GM12878 (cell line): Measurements from ENCODE around the gene AOAH. TPM values are rescaled to one million over a fixed set of nuclear protein-coding genes. Genes with fewer than 3 reads are reported as not detected.

Experiments used
- ATAC-seq: fragments of 200-7000 bp; cut with Tn5 transposase; 3 replicates; pipeline ENCODE4 v1.9.1; 2020; ENCODE audit warnings: mild to moderate bottlenecking, moderate library complexity
- BruUV-seq: library from RNA; stranded (reverse); fragments of 400-500 nt; replicated peaks from 2 replicates; lab custom pipeline; 2021; lab: Mats Ljungman, UMichigan
- CTCF ChIA-PET: fragments of 300-600 bp; sonication (Branson Sonifier 250); formaldehyde crosslinking; extraction: SDS; loops from one replicate; lab custom pipeline; 2021; ENCODE audit warnings: inconsistent platforms; lab: Yijun Ruan, JAX
- POLR2A ChIA-PET: fragments of 350-600 bp; formaldehyde crosslinking; extraction: SDS; loops from one replicate; lab custom pipeline; 2021; ENCODE audit warnings: inconsistent platforms; lab: Charles Lee
- RAD21 ChIA-PET: fragments of 300-600 bp; sonication (Branson Sonifier 250); formaldehyde crosslinking; loops from one replicate; lab custom pipeline; 2023; ENCODE audit warnings: antibody characterized with exemption; ENCODE audit not compliant: unreplicated experiment; lab: Charles Lee
- SMC1A ChIA-PET: fragments of 300-600 bp; sonication (Branson Sonifier 250); formaldehyde crosslinking; loops from one replicate; lab custom pipeline; 2023; ENCODE audit not compliant: unreplicated experiment, uncharacterized antibody; lab: Charles Lee
- DNase-seq: peaks from one replicate; pipeline ENCODE4 v3.0.0-alpha.2; 2011; ENCODE audit warnings: low read depth, low spot score
- FAIRE-seq: peaks from 3 replicates; lab custom pipeline; 2011; peaks lifted over from hg19 to GRCh38; lab: Jason Lieb, UNC
- H2AFZ ChIP-seq: 2 replicates; pipeline ENCODE4 v1.6.0; 2011; ENCODE audit warnings: low read depth, low read length, control low read depth; ENCODE audit not compliant: control insufficient read depth
- H3K27ac ChIP-seq: 2 replicates; pipeline ENCODE4 v1.5.1; 2011; ENCODE audit warnings: control low read depth; ENCODE audit not compliant: control insufficient read depth, insufficient read depth
- H3K27me3 ChIP-seq, 2 experiments: replicated peaks in 1 of 2; 2 replicates each; pipeline versions ENCODE4 v1.6.0 to v1.6.1; 2011; ENCODE audit warnings: low read length in 1 of 2; ENCODE audit not compliant: control insufficient read depth in 2 of 2, insufficient read depth in 2 of 2
- H3K36me3 ChIP-seq, 2 experiments: 2 replicates each; pipeline ENCODE4 v1.5.1; 2011; ENCODE audit warnings: low read length in 1 of 2; ENCODE audit not compliant: control insufficient read depth in 2 of 2, insufficient read depth in 2 of 2
- H3K4me1 ChIP-seq: 2 replicates; pipeline ENCODE4 v1.6.1; 2011; ENCODE audit warnings: mild to moderate bottlenecking, low read length, moderate library complexity, mixed read lengths; ENCODE audit not compliant: control insufficient read depth, insufficient read depth
- H3K4me2 ChIP-seq: 2 replicates; pipeline ENCODE4 v1.6.0; 2011; ENCODE audit warnings: control low read depth; ENCODE audit not compliant: control insufficient read depth, insufficient read depth
- H3K4me3 ChIP-seq: fragments of 200-600 bp; sonication (generic); 2 replicates; pipeline ENCODE4 v1.5.1; 2016
- H3K79me2 ChIP-seq: 2 replicates; pipeline ENCODE4 v1.6.0; 2011; ENCODE audit warnings: low read length; ENCODE audit not compliant: control insufficient read depth, insufficient read depth
- H3K9ac ChIP-seq: 2 replicates; pipeline ENCODE4 v1.8.0; 2011; ENCODE audit warnings: low read length, control low read depth, mixed read lengths; ENCODE audit not compliant: control insufficient read depth, insufficient read depth
- H3K9me3 ChIP-seq: replicated peaks from 3 replicates; pipeline ENCODE4 v1.5.1; 2011; ENCODE audit warnings: mild to moderate bottlenecking, low read length; ENCODE audit not compliant: control insufficient read depth, insufficient read depth
- H4K20me1 ChIP-seq: 2 replicates; pipeline ENCODE4 v1.6.0; 2011; ENCODE audit not compliant: control insufficient read depth, insufficient read depth
- BACH1 ChIP-seq: fragments of 450-650 bp; IDR thresholded peaks from 2 replicates; pipeline ENCODE4 v1.6.1; 2017; ENCODE audit warnings: mild to moderate bottlenecking, borderline replicate concordance
- BCL11A ChIP-seq: IDR thresholded peaks from 2 replicates; pipeline ENCODE4 v1.6.1; 2011; ENCODE audit warnings: low read depth, low read length
- CBFB ChIP-seq: IDR thresholded peaks from 2 replicates; pipeline ENCODE4 v1.6.1; 2016; ENCODE audit warnings: antibody characterized with exemption, low read depth
- CHD2 ChIP-seq: IDR thresholded peaks from 2 replicates; pipeline ENCODE4 v1.6.1; 2011; ENCODE audit warnings: low read depth, low read length, improper control_type of control experiment, borderline replicate concordance
- CUX1 ChIP-seq: IDR thresholded peaks from 2 replicates; pipeline ENCODE4 v1.6.1; 2012; ENCODE audit warnings: improper control_type of control experiment, low read depth, low read length; ENCODE audit not compliant: insufficient replicate concordance
- EED ChIP-seq: sonication (generic); IDR thresholded peaks from 2 replicates; pipeline ENCODE4 v1.6.1; 2016; ENCODE audit warnings: antibody characterized with exemption, low read depth
- GATAD2B ChIP-seq: fragments of 450-650 bp; conservative IDR thresholded peaks from 2 replicates; pipeline ENCODE4 v1.6.1; 2017; ENCODE audit warnings: low read depth, mild to moderate bottlenecking, moderate library complexity
- MTA3 ChIP-seq: IDR thresholded peaks from 2 replicates; pipeline ENCODE4 v1.6.1; 2012; ENCODE audit warnings: low read length, inconsistent platforms, borderline replicate concordance
- PAX8 ChIP-seq: fragments of 450-650 bp; IDR thresholded peaks from 2 replicates; pipeline ENCODE4 v1.6.1; 2017; ENCODE audit warnings: mild to moderate bottlenecking, moderate library complexity
- PML ChIP-seq: IDR thresholded peaks from 2 replicates; pipeline ENCODE4 v1.6.1; 2012; ENCODE audit warnings: low read length, inconsistent platforms
- POLR2AphosphoS5 ChIP-seq: IDR thresholded peaks from 2 replicates; pipeline ENCODE4 v1.6.1; 2011; ENCODE audit warnings: mild to moderate bottlenecking, low read length, inconsistent platforms
- REST ChIP-seq: IDR thresholded peaks from 2 replicates; pipeline ENCODE4 v1.6.1; 2012; ENCODE audit warnings: mild to moderate bottlenecking, low read depth, low read length
- SMC3 ChIP-seq: IDR thresholded peaks from 2 replicates; pipeline ENCODE4 v1.6.1; 2011; ENCODE audit warnings: low read length, improper control_type of control experiment, borderline replicate concordance
- SPI1 ChIP-seq: IDR thresholded peaks from 2 replicates; pipeline ENCODE4 v1.6.1; 2011; ENCODE audit warnings: low read depth, mild to moderate bottlenecking, low read length, moderate library complexity, borderline replicate concordance; ENCODE audit not compliant: insufficient read depth
- SUPT20H ChIP-seq: IDR thresholded peaks from 2 replicates; pipeline ENCODE4 v1.6.1; 2011; ENCODE audit warnings: low read depth, mild to moderate bottlenecking, low read length, moderate library complexity, borderline replicate concordance; ENCODE audit not compliant: control insufficient read depth
- ZNF274 ChIP-seq: IDR thresholded peaks from one replicate; pipeline ENCODE4 v1.8.0; 2011; ENCODE audit not compliant: insufficient read length, insufficient read depth
- WGBS: methylation state at CpG from one replicate; pipeline ENCODE4 v1.1.6; 2016; ENCODE audit warnings: low lambda C conversion rate; ENCODE audit not compliant: insufficient replicate concordance, insufficient coverage; ENCODE audit errors: missing lambda C conversion rate; 5-methylcytosine and 5-hydroxymethylcytosine counted together
- in situ Hi-C: fragments of 300-500 bp; cut with MboI; formaldehyde crosslinking; loops from 9 replicates; pipeline ENCODE4 v1.14.3; 2018; ENCODE audit warnings: mixed read lengths
- intact Hi-C: fragments of 100-400 bp; cut with micrococcal nuclease; formaldehyde crosslinking; loops from one replicate; pipeline ENCODE4 v1.14.2; 2022; ENCODE audit not compliant: unreplicated experiment
- polyA plus RNA-seq, 11 experiments: library from polyadenylated mRNA; depleted of rRNA in 4 of 11; unstranded in 6 of 11; stranded (reverse) in 5 of 11; fragments of >200 nt; fragmentation: Nextera tagmentation in 4 of 11; fragmentation: Illumina TruSeq in 1 of 11; extraction: Ambion mirVana in 4 of 11; extraction: Trizol in 1 of 11; gene quantifications; 1 replicate in 1 of 11; 2 replicates in 10 of 11; pipeline versions ENCODE4 v1.2.1 to v1.2.3, GENCODE V29; 2011 to 2016; ENCODE audit warnings: inconsistent platforms in 2 of 11, missing spikeins in 2 of 11, low read depth in 1 of 11
- total RNA-seq, 4 experiments: library from RNA; depleted of rRNA in 3 of 4; stranded (reverse); fragments of >200 nt in 3 of 4; fragmentation: Illumina TruSeq in 1 of 4; extraction: Trizol in 1 of 4; gene quantifications; 2 replicates each; pipeline versions ENCODE4 v1.2.1 to v1.2.3, GENCODE V29; 2013 to 2021

The AOAH gene
- total and polyA plus RNA-seq, 10 of the 15 experiments (the other 5 are each of a cell fraction or from before 2014, with no cell fraction given), result 0.32 to 2.8 (median 1.4) TPM

GRCh38 chr7:36730046-36730445, 5.8 kb upstream of the AOAH start (continued):
- TF ChIP-seq REST (no peak), CHD2 (no peak), PML (no peak)

GRCh38 chr7:36728143-36728542, 3.8 kb upstream of the AOAH start:
- WGBS, result 40% methylated on average over 2 of the region's 2 CpGs
- no peak overlapping the region for H2AFZ ChIP-seq
- POLR2A ChIA-PET, result no interaction called here
- TF ChIP-seq MTA3, result no peak
- no peak for TF ChIP-seq POLR2AphosphoS5
- no peak for TF ChIP-seq ZNF274
- no peak for TF ChIP-seq EED
- no peak for TF ChIP-seq SMC3
- TF ChIP-seq GATAD2B, result no peak
- no peak for TF ChIP-seq PAX8
- TF ChIP-seq BCL11A, result no peak
- TF ChIP-seq CBFB, result no peak
- TF ChIP-seq SPI1, result no peak
- no peak for TF ChIP-seq CUX1
- TF ChIP-seq BACH1, result no peak
- no peak for TF ChIP-seq SUPT20H
- TF ChIP-seq, all 136 proteins: peak for 0
- RAD21 ChIA-PET, result interaction anchor here (1.8 kb wide), 1 partner anchor 19 kb away, joined by 4 read pairs; no protein-coding TSS in a partner anchor
- ATAC-seq (no peak), DNase-seq (no peak), FAIRE-seq (no peak)
- no peaks in the 10 kb centered on the region for H3K36me3 ChIP-seq
- H3K4me2 ChIP-seq, result no peak overlapping the region
- intact Hi-C loops (no loop called here), in situ Hi-C loops (no loop called here)
- H3K79me2 ChIP-seq, result no peaks in the 10 kb centered on the region
- H3K27ac ChIP-seq, result no peak overlapping the region
- H3K4me3 ChIP-seq, result no peak overlapping the region
- SMC1A ChIA-PET, result no interaction called here
- H3K27me3 ChIP-seq, result no peaks in the 10 kb centered on the region
- no TSS peak for BruUV-seq
- peaks cover under 1% of the 10 kb centered on the region; the same call in 2 of the 3 replicates for H3K9me3 ChIP-seq
- no peaks in the 10 kb centered on the region for H4K20me1 ChIP-seq
- no peak overlapping the region for H3K9ac ChIP-seq
- peaks cover 7% of the 10 kb centered on the region; the same call in 1 of the 2 replicates for H3K4me1 ChIP-seq
- CTCF ChIA-PET, result no interaction called here
